Transverse colon (tissue), 4 donors: Measurements from ENCODE around the gene FAM217A. TPM values are rescaled to one million over a fixed set of nuclear protein-coding genes. Genes with fewer than 3 reads are reported as not detected.
A peak's percentile ranks its signal among the peaks of the same experiment; 100 is the strongest.

Experiments used
- DNase-seq: peaks from one replicate; pipeline ENCODE4 v3.0.0-alpha.2; 2019
- H3K27ac ChIP-seq, 4 donors: fragments of 200-600 bp; sonication (generic); 2 replicates each; pipeline ENCODE4 v1.5.1; 2016 to 2018; ENCODE audit warnings: inconsistent platforms in 4 of 4
- H3K27me3 ChIP-seq: fragments of 200-600 bp; sonication (generic); 2 replicates; pipeline ENCODE4 v1.5.1; 2017; ENCODE audit warnings: inconsistent platforms
- H3K36me3 ChIP-seq, 4 donors: fragments of 200-600 bp; sonication (generic); 2 replicates each; pipeline ENCODE4 v1.5.1; 2017 to 2019; ENCODE audit warnings: inconsistent platforms in 4 of 4
- H3K4me1 ChIP-seq, 4 donors: fragments of 200-600 bp; sonication (generic); 2 replicates each; pipeline ENCODE4 v1.5.1; 2017 to 2020; ENCODE audit warnings: inconsistent platforms in 4 of 4
- H3K4me3 ChIP-seq, 4 donors: fragments of 200-600 bp; sonication (generic); 1 replicate in 1 of 4; 2 replicates in 3 of 4; pipeline versions ENCODE4 v1.5.1 to v1.6.1; 2017 to 2019; ENCODE audit warnings: inconsistent platforms in 4 of 4
- H3K9me3 ChIP-seq, 2 donors: fragments of 200-600 bp; sonication (generic); 2 replicates each; pipeline ENCODE4 v1.5.1; 2017 to 2019; ENCODE audit warnings: inconsistent platforms in 2 of 2
- EP300 ChIP-seq: sonication (generic); formaldehyde crosslinking; IDR thresholded peaks from one replicate; pipeline ENCODE4 v1.6.1; 2017; ENCODE audit warnings: antibody characterized with exemption, low read depth
- POLR2A ChIP-seq: fragments of 450-650 bp; IDR thresholded peaks from one replicate; pipeline ENCODE4 v1.6.1; 2016; ENCODE audit warnings: antibody characterized with exemption, mild to moderate bottlenecking, moderate library complexity
- POLR2AphosphoS5 ChIP-seq, 3 donors: sonication (generic); formaldehyde crosslinking; IDR thresholded peaks; one replicate each; pipeline ENCODE4 v1.6.1; 2016; ENCODE audit warnings: antibody characterized with exemption in 3 of 3
- WGBS, 2 donors: methylation state at CpG; one replicate each; pipeline ENCODE4 v1.1.5; 2018; ENCODE audit warnings: low coverage in 1 of 2; 5-methylcytosine and 5-hydroxymethylcytosine counted together
- in situ Hi-C, 4 donors: fragments of 200-750 bp; cut with MboI; loops; one replicate each; pipeline versions ENCODE4 v1.15.0 to v1.15.1; 2017; ENCODE audit warnings: low sequenced_read_pairs in 3 of 4, low pct_ligation_motif_present in 1 of 4, low pct_unique_long_range_greater_than_20kb in 1 of 4
- intact Hi-C: fragments of 100-400 bp; cut with DNase I; formaldehyde crosslinking; loops from one replicate; pipeline ENCODE4 v1.15.1; 2023; ENCODE audit warnings: low total_unique reads
- total RNA-seq, 4 donors: library from RNA; depleted of rRNA; stranded (reverse); fragments of >200 nt; gene quantifications; one replicate each; pipeline ENCODE4 v1.1.0, GENCODE V29; 2016
- TF ChIP-seq, protein P1 (sequence below), 5 experiments: fragments of 200-600 bp in 3 of 5; fragments of 450-650 bp in 2 of 5; sonication (generic) in 3 of 5; IDR thresholded peaks; 1 replicate in 2 of 5; 2 replicates in 3 of 5; pipeline ENCODE4 v1.5.1; 2016 to 2017; ENCODE audit warnings: antibody characterized with exemption in 5 of 5, inconsistent platforms in 3 of 5, mild to moderate bottlenecking in 2 of 5, moderate library complexity in 1 of 5

Gene FAM217A
- total RNA-seq, 4 donors from 2014 or later, result not detected

- H3K36me3 ChIP-seq, result no peaks in the 10 kb centered on the region
- WGBS, 2 donors, result 7 to 13% methylated on average over 1 of the region's 1 CpG
- H3K27me3 ChIP-seq, result no peaks in the 10 kb centered on the region
- intact Hi-C loops, result no loop called here
- no peak for DNase-seq
- in situ Hi-C loops, result no loop called here
- H3K9me3 ChIP-seq, result no peaks in the 10 kb centered on the region
- peak overlapping the region in 1 of 4 donors; percentile 68 for H3K4me3 ChIP-seq
- TF ChIP-seq, protein P1, sequence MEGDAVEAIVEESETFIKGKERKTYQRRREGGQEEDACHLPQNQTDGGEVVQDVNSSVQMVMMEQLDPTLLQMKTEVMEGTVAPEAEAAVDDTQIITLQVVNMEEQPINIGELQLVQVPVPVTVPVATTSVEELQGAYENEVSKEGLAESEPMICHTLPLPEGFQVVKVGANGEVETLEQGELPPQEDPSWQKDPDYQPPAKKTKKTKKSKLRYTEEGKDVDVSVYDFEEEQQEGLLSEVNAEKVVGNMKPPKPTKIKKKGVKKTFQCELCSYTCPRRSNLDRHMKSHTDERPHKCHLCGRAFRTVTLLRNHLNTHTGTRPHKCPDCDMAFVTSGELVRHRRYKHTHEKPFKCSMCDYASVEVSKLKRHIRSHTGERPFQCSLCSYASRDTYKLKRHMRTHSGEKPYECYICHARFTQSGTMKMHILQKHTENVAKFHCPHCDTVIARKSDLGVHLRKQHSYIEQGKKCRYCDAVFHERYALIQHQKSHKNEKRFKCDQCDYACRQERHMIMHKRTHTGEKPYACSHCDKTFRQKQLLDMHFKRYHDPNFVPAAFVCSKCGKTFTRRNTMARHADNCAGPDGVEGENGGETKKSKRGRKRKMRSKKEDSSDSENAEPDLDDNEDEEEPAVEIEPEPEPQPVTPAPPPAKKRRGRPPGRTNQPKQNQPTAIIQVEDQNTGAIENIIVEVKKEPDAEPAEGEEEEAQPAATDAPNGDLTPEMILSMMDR (IDR thresholded peaks at IDR 0.05), result no peak
- TF ChIP-seq POLR2AphosphoS5 (IDR thresholded peaks at IDR 0.05) (no peak), EP300 (no peak), POLR2A (no peak)
- H3K27ac ChIP-seq, result peak overlapping the region in 2 of 4 donors; percentile 99 to 100
- peaks cover 24 to 66% (median 27%) of the 10 kb centered on the region in 4 donors for H3K4me1 ChIP-seq
Measured at GRCh38 chr6:4023240-4023639, 55.7 kb downstream of the FAM217A start.

GRCh38 chr6:4021854-4022695 lies 56.9 kb downstream of the FAM217A start:
- WGBS, 2 donors, result 1% methylated on average over 9 to 15 of the region's 15 CpGs
- intact Hi-C loops (no loop called here), in situ Hi-C loops (no loop called here)
- no peak for DNase-seq
- peak overlapping the region; percentile 95 to 100 (median 98) for H3K27ac ChIP-seq
- no peak for TF ChIP-seq POLR2AphosphoS5 (IDR thresholded peaks at IDR 0.05)
- TF ChIP-seq, protein P1 (IDR thresholded peaks at IDR 0.05), result peak in 1 of 5 experiments; percentile 3
- TF ChIP-seq POLR2A, result no peak
- H3K4me3 ChIP-seq, result peak overlapping the region; percentile 56 to 96 (median 76)
- H3K27me3 ChIP-seq, result no peaks in the 10 kb centered on the region
- H3K4me1 ChIP-seq, result peaks cover 30 to 73% (median 33%) of the 10 kb centered on the region in 4 donors
- no peaks in the 10 kb centered on the region for H3K9me3 ChIP-seq
- H3K36me3 ChIP-seq, result no peaks in the 10 kb centered on the region

DNA sequence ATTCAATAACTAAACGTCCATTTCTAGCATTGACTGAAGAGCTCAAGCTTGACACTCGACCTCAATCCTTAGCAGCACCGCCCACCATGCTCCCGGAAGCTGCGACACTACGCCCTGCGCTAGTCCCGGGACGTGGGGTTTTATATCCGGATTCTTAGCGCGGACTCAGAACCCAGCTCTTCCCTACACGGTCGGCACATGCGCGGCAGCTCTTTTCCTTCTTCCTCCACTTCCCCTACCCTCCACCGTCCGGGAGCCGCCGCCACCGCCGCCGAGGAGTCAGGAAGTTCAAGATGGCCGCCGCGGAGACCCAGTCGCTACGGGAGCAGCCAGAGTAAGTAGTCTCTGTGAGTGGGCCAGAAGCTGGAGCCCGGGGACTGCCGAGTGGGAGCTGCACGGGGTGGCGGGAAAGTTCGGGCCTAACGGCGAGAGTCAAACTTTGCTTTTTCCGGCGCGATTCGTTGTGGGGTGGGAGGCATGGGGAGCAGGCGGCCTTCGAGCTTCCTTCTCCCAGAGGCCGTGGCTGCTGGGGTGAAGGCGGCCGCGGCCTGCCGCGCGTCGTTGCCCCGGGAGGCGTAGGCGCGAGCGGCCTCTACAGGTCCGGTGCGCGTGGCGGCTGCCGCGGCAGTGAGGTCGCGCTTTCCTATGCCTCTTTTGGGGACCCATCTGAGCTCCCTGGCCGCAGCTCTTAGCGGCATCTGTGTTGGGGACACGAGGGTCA lies 57.6 kb downstream of the FAM217A start:
- no peaks in the 10 kb centered on the region for H3K36me3 ChIP-seq
- peak overlapping the region; percentile 56 to 96 (median 76) for H3K4me3 ChIP-seq
- peak; percentile 96 for DNase-seq
- in situ Hi-C loops, result no loop called here
- WGBS, 2 donors, result 1% methylated on average over 50 of the region's 65 CpGs; no CpG with 5 or more reads in 1 of the 2 donors
- peaks cover 34 to 74% (median 38%) of the 10 kb centered on the region in 4 donors for H3K4me1 ChIP-seq
- peak overlapping the region; percentile 95 to 100 (median 98) for H3K27ac ChIP-seq
- intact Hi-C loops, result no loop called here
- no peaks in the 10 kb centered on the region for H3K9me3 ChIP-seq
- H3K27me3 ChIP-seq, result no peaks in the 10 kb centered on the region
- TF ChIP-seq POLR2A, result peak; percentile 91
- peak; percentile 89 to 92 (median 91) for TF ChIP-seq POLR2AphosphoS5 (IDR thresholded peaks at IDR 0.05)
- no peak for TF ChIP-seq EP300
- TF ChIP-seq, protein P1 (IDR thresholded peaks at IDR 0.05), result peak; percentile 24 to 45 (median 34)

DNA sequence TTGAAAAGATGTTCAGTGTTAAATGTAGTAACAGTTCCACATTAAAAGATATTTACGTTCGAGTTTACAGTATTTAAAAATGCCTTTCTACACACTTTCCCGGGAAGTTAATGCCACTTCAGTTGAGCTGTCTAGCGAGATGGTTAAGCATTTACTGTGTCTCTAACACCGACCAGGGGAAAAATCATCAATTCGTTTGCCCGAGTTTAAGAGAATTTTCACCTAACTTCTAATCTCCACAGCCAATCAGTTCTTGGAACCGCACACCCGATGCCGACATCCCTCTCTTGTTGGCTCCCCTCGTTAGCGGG lies 58.2 kb downstream of the FAM217A start:
- intact Hi-C loops (no loop called here), in situ Hi-C loops (no loop called here)
- no peak for DNase-seq
- H3K4me1 ChIP-seq, result peaks cover 34 to 73% (median 39%) of the 10 kb centered on the region in 4 donors
- WGBS, 2 donors, result 0 to 2% methylated on average over 10 to 12 of the region's 12 CpGs
- TF ChIP-seq POLR2A (no peak), POLR2AphosphoS5 (IDR thresholded peaks at IDR 0.05) (no peak), EP300 (no peak)
- TF ChIP-seq, protein P1 (IDR thresholded peaks at IDR 0.05), result no peak
- H3K4me3 ChIP-seq, result peak overlapping the region; percentile 1 to 96 (median 76)
- no peaks in the 10 kb centered on the region for H3K9me3 ChIP-seq
- no peaks in the 10 kb centered on the region for H3K36me3 ChIP-seq
- no peaks in the 10 kb centered on the region for H3K27me3 ChIP-seq
- peak overlapping the region; percentile 95 to 100 (median 98) for H3K27ac ChIP-seq
